ENCODE measurements around the gene SYNGR1. TPM values are rescaled to one million over a fixed set of nuclear protein-coding genes. Genes with fewer than 3 reads are reported as not detected.

The SYNGR1 gene
- total and polyA plus RNA-seq, 2 of the 8 experiments (the other 6 are each of a cell fraction or from before 2014, with no cell fraction given) = 32.5 to 84.7 TPM

GRCh38 chr22:39352306-39352891 is 2.6 kb downstream of the SYNGR1 start:
- Histone ChIP-seq H4K20me1 (replicated peaks in 1 of 2; ENCODE audit: control insufficient read depth in 1 of 2, insufficient read depth in 2 of 2, low read length in 2 of 2) (peaks cover 0 to 5% of the 10 kb centered on the region in 2 experiments), H2BK12ac (ENCODE audit: low read depth, low read length) (peak overlapping the region; percentile 60; the same call in 1 of the 2 replicates), H2BK15ac (ENCODE audit: low read length) (no peak overlapping the region), H3K23me2 (ENCODE audit: low read depth, low read length) (peaks cover 13% of the 10 kb centered on the region), H3K79me2 (ENCODE audit: control insufficient read depth in 1 of 2, insufficient read depth in 2 of 2, low read length in 2 of 2) (peaks cover 0 to 5% of the 10 kb centered on the region in 2 experiments; a peak in 1 of 4 replicates), H3K4me1 (replicated peaks in 1 of 4; ENCODE audit: control insufficient read depth in 3 of 4, insufficient read depth in 4 of 4, low read length in 3 of 4) (peaks cover 5 to 29% (median 19%) of the 10 kb centered on the region in 4 experiments), H3K9ac (replicated peaks in 1 of 4; ENCODE audit: extremely low read depth in 1 of 4, low read depth in 3 of 4, low read length in 3 of 4) (no peak overlapping the region; a peak in 2 of 7 replicates), H3K79me1 (ENCODE audit: low read depth, low read length) (peaks cover 7% of the 10 kb centered on the region), H4K5ac (ENCODE audit: insufficient read length, low read depth, low read length) (no peak overlapping the region), H3K9me3 (ENCODE audit: insufficient read depth in 2 of 2, low read depth in 1 of 2, low read length in 1 of 2) (no peaks in the 10 kb centered on the region), H3K14ac (ENCODE audit: insufficient read length) (no peak overlapping the region), H2BK120ac (replicated peaks; ENCODE audit: low read depth, low read length) (no peak overlapping the region), H3K4me2 (ENCODE audit: insufficient read depth in 1 of 2, low read depth in 2 of 2, low read length in 2 of 2) (peak overlapping the region; percentile 86 to 98), H2AK5ac (ENCODE audit: low read depth, low read length) (no peak overlapping the region), H3K56ac (replicated peaks; ENCODE audit: insufficient read length, low read depth, low read length) (no peak overlapping the region), H3K27me3 (replicated peaks in 1 of 4; ENCODE audit: control insufficient read depth in 3 of 4, extremely low read depth in 1 of 4, insufficient read depth in 3 of 4, low read length in 3 of 4) (peaks cover 0 to 4% (median 4%) of the 10 kb centered on the region in 4 experiments; a peak in 2 of 7 replicates), H3K4ac (replicated peaks; ENCODE audit: insufficient read length, low read depth, low read length) (no peak overlapping the region), H3K4me3 (ENCODE audit: extremely low read depth in 1 of 4, insufficient read depth in 2 of 4, low read depth in 3 of 4, low read length in 4 of 4) (no peak overlapping the region), H2BK20ac (ENCODE audit: low read length) (peak overlapping the region; percentile 80), H3K18ac (ENCODE audit: extremely low read depth, low read length) (peak overlapping the region; percentile 38; the same call in 1 of the 2 replicates), H2AFZ (ENCODE audit: low read length) (no peak overlapping the region), H3K23ac (ENCODE audit: insufficient read length) (no peak overlapping the region), H3K27ac (ENCODE audit: low read depth, low read length) (no peak overlapping the region), H3K36me3 (ENCODE audit: control insufficient read depth in 2 of 4, insufficient read depth in 4 of 4, low read length in 3 of 4) (no peaks in the 10 kb centered on the region), H4K91ac (replicated peaks; ENCODE audit: insufficient read length, low read length) (no peak overlapping the region), H2BK5ac (ENCODE audit: low read depth, low read length) (peak overlapping the region; percentile 66; the same call in 1 of the 2 replicates), H4K8ac (ENCODE audit: extremely low read depth, insufficient read depth, low read length) (no peak overlapping the region)
- TF ChIP-seq KDM1A (IDR thresholded peaks at IDR 0.05; ENCODE audit: borderline replicate concordance, low read length) (no peak), CTBP2 (IDR thresholded peaks at IDR 0.05; ENCODE audit: borderline replicate concordance, insufficient read depth, insufficient read length, low read length) (no peak), MAX (IDR thresholded peaks at IDR 0.05) (no peak), PHF8 (conservative IDR thresholded peaks at IDR 0.05; ENCODE audit: low read depth, low read length) (no peak), EGR1 (IDR thresholded peaks at IDR 0.05; ENCODE audit: borderline replicate concordance, low read depth, low read length) (no peak), GTF2F1 (IDR thresholded peaks at IDR 0.05; ENCODE audit: borderline replicate concordance, low read depth, low read length) (no peak)
- FAIRE-seq (no peak), DNase-seq (ENCODE audit: low read depth in 1 of 2, low spot score in 2 of 2) (no peak)
- 84% methylated on average over 7 of the region's 7 CpGs; no CpG with 5 or more reads in 1 of the 2 experiments for WGBS, 2 experiments (ENCODE audit: extremely low coverage in 1 of 2, insufficient coverage in 1 of 2, insufficient read length in 1 of 2, insufficient replicate concordance in 2 of 2, low coverage in 1 of 2, low lambda C conversion rate in 2 of 2, missing lambda C conversion rate in 1 of 2)
- ChIA-PET POLR2A (ENCODE audit: partially characterized antibody) (interaction anchor here (0.7 to 22.5 kb wide), 8 partner anchors 10 to 155 kb away, joined by 3 to 413 read pairs (median 4); partner anchors contain the start of gene RPL3), CTCF (ENCODE audit: partially characterized antibody) (interaction anchor here (0.6 to 4.2 kb wide), 10 partner anchors 10 to 142 kb away, joined by 3 to 27 read pairs (median 3); no protein-coding TSS in a partner anchor)
